ENCODE data around the gene TBC1D22A.

TBC1D22A gene

GRCh38 chr22:47188261-47189055, 426.0 kb downstream of the TBC1D22A start:
- no peak for DNase-seq

GRCh38 chr22:47189056-47189916, 426.8 kb downstream of the TBC1D22A start:
- no peak for DNase-seq

GRCh38 chr22:47190276-47190956, 428.0 kb downstream of the TBC1D22A start:
- peak in 1 of 2 donors; percentile 6 for DNase-seq

GRCh38 chr22:47190957-47191670, 428.7 kb downstream of the TBC1D22A start:
- peak in 1 of 2 donors; percentile 9 for DNase-seq

GRCh38 chr22:47191671-47192650, 429.5 kb downstream of the TBC1D22A start:
- peak in 1 of 2 donors; percentile 1 for DNase-seq

GRCh38 chr22:47192651-47193437, 430.4 kb downstream of the TBC1D22A start:
- peak in 1 of 2 donors; percentile 12 for DNase-seq

- peak in 1 of 2 donors; percentile 5 for DNase-seq
Observed at GRCh38 chr22:47193606-47194329, 431.3 kb downstream of the TBC1D22A start.

GRCh38 chr22:47194476-47195155, 432.2 kb downstream of the TBC1D22A start:
- peak in 1 of 2 donors; percentile 10 for DNase-seq

GRCh38 chr22:47195156-47195483, 432.7 kb downstream of the TBC1D22A start:
- DNase-seq: peak in 1 of 2 donors; percentile 9

GRCh38 chr22:47195484-47196165, 433.2 kb downstream of the TBC1D22A start:
- DNase-seq: peak in 1 of 2 donors; percentile 10

- DNase-seq: peak in 1 of 2 donors; percentile 9
Observed at GRCh38 chr22:47196166-47196849, 433.9 kb downstream of the TBC1D22A start.

- peak in 1 of 2 donors; percentile 8 for DNase-seq
Observed at GRCh38 chr22:47196881-47197772, 434.7 kb downstream of the TBC1D22A start.

- peak in 1 of 2 donors; percentile 6 for DNase-seq
Observed at GRCh38 chr22:47197773-47198500, 435.5 kb downstream of the TBC1D22A start.

- DNase-seq: no peak
Observed at GRCh38 chr22:47198801-47199251, 436.4 kb downstream of the TBC1D22A start.

- DNase-seq: peak in 1 of 2 donors; percentile 9
Observed at GRCh38 chr22:47199261-47199978, 437.0 kb downstream of the TBC1D22A start.

All from CD4-positive, alpha-beta T cell treated with Interleukin-4 for 1 hour (primary cell).